KMS-11 (cell line): ENCODE results near the gene RTN4.

ENCODE experiments used
- H2AFZ ChIP-seq: fragments of 200-600 bp; sonication (generic); 2 replicates; pipeline ENCODE4 v1.6.1; 2016; ENCODE audit warnings: antibody characterized with exemption, mixed run types, low read depth
- H3K27ac ChIP-seq: fragments of 200-600 bp; sonication (generic); 2 replicates; pipeline ENCODE4 v1.6.1; 2016; ENCODE audit warnings: mild to moderate bottlenecking, mixed run types
- H3K27me3 ChIP-seq: fragments of 200-600 bp; sonication (generic); 2 replicates; pipeline ENCODE4 v1.6.1; 2017; ENCODE audit warnings: mild to moderate bottlenecking, low read depth, mixed run types, moderate library complexity; ENCODE audit not compliant: insufficient read depth
- H3K36me3 ChIP-seq: fragments of 200-600 bp; sonication (generic); 2 replicates; pipeline ENCODE4 v1.6.1; 2017; ENCODE audit warnings: mild to moderate bottlenecking, mixed run types; ENCODE audit not compliant: insufficient read depth
- H3K4me1 ChIP-seq: fragments of 200-600 bp; sonication (generic); 2 replicates; pipeline ENCODE4 v1.6.1; 2016; ENCODE audit warnings: mild to moderate bottlenecking, low read depth, mixed run types; ENCODE audit not compliant: poor library complexity, severe bottlenecking
- H3K4me2 ChIP-seq: fragments of 200-600 bp; sonication (generic); 2 replicates; pipeline ENCODE4 v1.7.0; 2016; ENCODE audit warnings: mild to moderate bottlenecking, mixed run types
- H3K4me3 ChIP-seq: fragments of 200-600 bp; sonication (generic); IDR thresholded peaks from 2 replicates; pipeline ENCODE4 v1.6.1; 2017; ENCODE audit warnings: low read depth, low read length, mixed read lengths; ENCODE audit not compliant: insufficient read depth
- H3K79me2 ChIP-seq: fragments of 200-600 bp; sonication (generic); 2 replicates; pipeline ENCODE4 v1.6.1; 2016; ENCODE audit warnings: low read depth, mixed run types; ENCODE audit not compliant: insufficient read depth
- H3K9ac ChIP-seq: fragments of 200-600 bp; sonication (generic); 2 replicates; pipeline ENCODE4 v1.6.1; 2016; ENCODE audit warnings: mild to moderate bottlenecking, mixed run types
- H4K20me1 ChIP-seq: fragments of 200-600 bp; sonication (generic); 2 replicates; pipeline ENCODE4 v1.6.1; 2016; ENCODE audit warnings: mild to moderate bottlenecking, mixed run types; ENCODE audit not compliant: insufficient read depth
- CTCF ChIP-seq: fragments of 200-600 bp; sonication (generic); conservative IDR thresholded peaks from 2 replicates; pipeline ENCODE4 v1.6.1; 2017; ENCODE audit warnings: low read depth, mild to moderate bottlenecking, antibody characterized with exemption, low read length, moderate library complexity, mixed read lengths

RTN4 gene

GRCh38 chr2:54956111-54956627, 94.1 kb downstream of the RTN4 start:
- Histone ChIP-seq H3K79me2 (no peaks in the 10 kb centered on the region), H3K36me3 (no peaks in the 10 kb centered on the region), H3K27ac (no peak overlapping the region), H3K4me1 (no peaks in the 10 kb centered on the region), H3K4me2 (no peak overlapping the region), H3K4me3 (no peak overlapping the region), H2AFZ (no peak overlapping the region), H3K27me3 (no peaks in the 10 kb centered on the region), H4K20me1 (no peaks in the 10 kb centered on the region), H3K9ac (no peak overlapping the region)
- TF ChIP-seq CTCF: no peak

GRCh38 chr2:54955358-54956110, 94.7 kb downstream of the RTN4 start:
- no peak overlapping the region for H3K9ac ChIP-seq
- no peaks in the 10 kb centered on the region for H4K20me1 ChIP-seq
- no peak overlapping the region for H3K4me3 ChIP-seq
- no peaks in the 10 kb centered on the region for H3K79me2 ChIP-seq
- H3K4me1 ChIP-seq: no peaks in the 10 kb centered on the region
- H3K36me3 ChIP-seq: no peaks in the 10 kb centered on the region
- H3K4me2 ChIP-seq: no peak overlapping the region
- TF ChIP-seq CTCF: no peak
- no peak overlapping the region for H2AFZ ChIP-seq
- H3K27me3 ChIP-seq: no peaks in the 10 kb centered on the region
- no peak overlapping the region for H3K27ac ChIP-seq

GRCh38 chr2:54954705-54955357, 95.4 kb downstream of the RTN4 start:
- H3K27ac ChIP-seq: no peak overlapping the region
- no peak overlapping the region for H3K9ac ChIP-seq
- no peaks in the 10 kb centered on the region for H3K36me3 ChIP-seq
- H3K4me3 ChIP-seq: no peak overlapping the region
- H2AFZ ChIP-seq: no peak overlapping the region
- no peaks in the 10 kb centered on the region for H3K79me2 ChIP-seq
- no peaks in the 10 kb centered on the region for H3K4me1 ChIP-seq
- no peaks in the 10 kb centered on the region for H4K20me1 ChIP-seq
- TF ChIP-seq CTCF: no peak
- no peak overlapping the region for H3K4me2 ChIP-seq
- H3K27me3 ChIP-seq: no peaks in the 10 kb centered on the region

GRCh38 chr2:54954158-54954557, 96.1 kb downstream of the RTN4 start:
- no peak overlapping the region for H3K9ac ChIP-seq
- H2AFZ ChIP-seq: no peak overlapping the region
- TF ChIP-seq CTCF: no peak
- no peaks in the 10 kb centered on the region for H4K20me1 ChIP-seq
- H3K79me2 ChIP-seq: no peaks in the 10 kb centered on the region
- no peak overlapping the region for H3K4me2 ChIP-seq
- H3K27ac ChIP-seq: no peak overlapping the region
- H3K4me3 ChIP-seq: no peak overlapping the region
- no peaks in the 10 kb centered on the region for H3K27me3 ChIP-seq
- no peaks in the 10 kb centered on the region for H3K4me1 ChIP-seq
- no peaks in the 10 kb centered on the region for H3K36me3 ChIP-seq
